GM19193 (cell line): ENCODE results near the gene TP53.

ENCODE experiments used
- POLR2A ChIP-seq: IDR thresholded peaks from 4 replicates; pipeline ENCODE4 v1.6.1; 2011; ENCODE audit not compliant: insufficient read depth, insufficient read length; ENCODE audit errors: extremely low read depth

TP53 gene

GRCh38 chr17:7632492-7632894 lies 54.8 kb downstream of the TP53 start:
- TF ChIP-seq POLR2A: no peak

- TF ChIP-seq POLR2A: no peak
Measured at GRCh38 chr17:7631398-7632380, 55.6 kb downstream of the TP53 start.

- TF ChIP-seq POLR2A: no peak
Measured at GRCh38 chr17:7629939-7630571, 57.2 kb downstream of the TP53 start, which contains the start of gene SHBG. TSS of gene SHBG (plus strand) at chr17:7630135. CDS start at chr17:7630173, 38 bp downstream.

- peak; percentile 66 for TF ChIP-seq POLR2A
Measured at GRCh38 chr17:7627250-7628121, 59.8 kb downstream of the TP53 start, which contains the start of gene SAT2. TSS of gene SAT2 (minus strand) at chr17:7627821. CDS start at chr17:7627635, 186 bp downstream.

- no peak for TF ChIP-seq POLR2A
Measured at GRCh38 chr17:7626956-7627249, 60.4 kb downstream of the TP53 start.

- no peak for TF ChIP-seq POLR2A
Measured at GRCh38 chr17:7626307-7626706, 61.0 kb downstream of the TP53 start.

- no peak for TF ChIP-seq POLR2A
Measured at GRCh38 chr17:7623661-7624060, 63.6 kb downstream of the TP53 start.

GRCh38 chr17:7620835-7621234 lies 66.5 kb downstream of the TP53 start:
- no peak for TF ChIP-seq POLR2A

GRCh38 chr17:7618608-7619007 lies 68.7 kb downstream of the TP53 start:
- TF ChIP-seq POLR2A: no peak
